ENCODE data around the gene LPAR3.

The LPAR3 gene

DNA sequence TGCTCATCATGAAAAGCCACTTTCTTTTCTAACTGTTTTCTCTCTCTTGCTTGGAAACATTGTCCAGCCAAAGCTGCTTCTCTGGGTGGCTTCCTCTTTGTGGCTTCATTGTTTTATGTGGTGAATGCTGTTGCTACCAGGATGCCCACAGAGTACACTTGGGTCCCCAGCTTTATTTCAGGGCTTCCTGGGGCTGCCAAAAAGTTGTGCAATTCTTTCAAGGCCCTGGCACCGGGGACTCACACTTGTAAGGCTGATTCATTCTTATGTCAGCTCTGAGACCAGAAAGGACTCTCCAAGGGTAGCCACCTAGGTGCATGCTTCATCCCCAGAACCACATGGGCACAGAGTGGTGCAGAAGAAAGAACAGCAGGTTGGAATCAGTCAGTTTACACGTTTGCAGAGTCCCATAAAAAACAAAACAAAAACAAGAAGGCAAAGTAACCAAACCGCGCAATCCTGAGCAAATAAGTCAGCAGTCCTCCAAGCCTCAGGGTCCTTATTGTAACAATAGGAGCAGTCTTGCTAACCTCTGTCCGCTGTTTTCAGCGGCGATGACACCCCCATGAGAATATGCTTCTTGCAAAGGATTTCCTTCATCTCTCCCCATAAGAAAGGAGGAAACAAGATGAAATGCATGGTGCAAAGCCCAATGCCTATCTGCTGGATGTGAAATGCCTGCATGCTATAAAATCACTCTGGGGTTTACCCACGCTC, 112.8 kb downstream of the LPAR3 start:
- ChIA-PET CTCF (interaction anchor here (0.8 to 1.6 kb wide), 8 partner anchors 10 to 656 kb away, joined by 3 to 10 read pairs (median 4); no protein-coding TSS in a partner anchor), POLR2A (interaction anchor here (0.7 kb wide), 1 partner anchor 635 kb away, joined by 4 read pairs; no protein-coding TSS in a partner anchor)
- DNase-seq = peak; percentile 79 to 97 (median 97)
- Histone ChIP-seq H3K9me3 (ENCODE audit: control extremely low read depth in 1 of 5, control insufficient read depth in 4 of 5, insufficient read depth in 2 of 5, low read depth in 1 of 5, low read length in 4 of 5) (no peaks in the 10 kb centered on the region), H3K36me3 (ENCODE audit: control insufficient read depth in 4 of 4, insufficient read depth in 4 of 4, low read length in 3 of 4) (no peaks in the 10 kb centered on the region), H3K27me3 (replicated peaks in 2 of 5; ENCODE audit: control insufficient read depth in 4 of 5, insufficient read depth in 5 of 5, low read length in 4 of 5) (no peaks in the 10 kb centered on the region), H3K4me3 (ENCODE audit: control insufficient read depth in 1 of 7, extremely low read depth in 1 of 7, insufficient read depth in 4 of 7, low read depth in 2 of 7, low read length in 6 of 7) (peak overlapping the region in 2 of 7 experiments; percentile 32 to 34), H3K4me1 (ENCODE audit: control extremely low read depth in 1 of 4, control insufficient read depth in 4 of 4, insufficient read depth in 4 of 4, low read length in 3 of 4) (peaks cover 5 to 34% (median 17%) of the 10 kb centered on the region in 4 experiments), H3K27ac (ENCODE audit: insufficient read depth in 1 of 2, low read depth in 1 of 2, low read length in 2 of 2, poor library complexity in 1 of 2, severe bottlenecking in 2 of 2) (peak overlapping the region in 1 of 2 experiments; percentile 50)
- WGBS (ENCODE audit: insufficient coverage) = 73% methylated on average over 8 of the region's 8 CpGs

DNA sequence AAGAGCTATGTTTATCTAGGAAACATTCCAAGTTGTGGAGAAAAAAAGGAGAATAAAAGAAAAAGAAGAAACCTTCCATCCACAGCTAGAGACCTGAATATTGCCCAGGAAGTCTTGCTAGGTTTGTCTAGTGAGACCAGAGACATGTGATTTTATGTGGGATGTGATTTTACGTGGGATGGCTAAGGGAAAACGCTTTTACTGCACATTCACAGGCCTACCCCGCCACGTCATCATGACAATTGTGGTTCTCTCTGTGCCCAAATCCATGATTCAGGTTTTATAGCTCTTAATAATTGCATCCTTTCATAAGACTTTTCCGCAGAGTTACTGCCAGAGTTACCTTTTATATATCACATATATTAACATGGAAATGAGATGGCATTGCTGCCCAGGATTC, 116.4 kb downstream of the LPAR3 start:
- no peaks in the 10 kb centered on the region for H3K27me3 ChIP-seq (replicated peaks in 2 of 5; ENCODE audit: control insufficient read depth in 4 of 5, insufficient read depth in 5 of 5, low read length in 4 of 5)
- H3K9me3 ChIP-seq (ENCODE audit: control extremely low read depth in 1 of 5, control insufficient read depth in 4 of 5, insufficient read depth in 2 of 5, low read depth in 1 of 5, low read length in 4 of 5) = no peaks in the 10 kb centered on the region
- H3K36me3 ChIP-seq (ENCODE audit: control insufficient read depth in 4 of 4, insufficient read depth in 4 of 4, low read length in 3 of 4) = no peaks in the 10 kb centered on the region
- 76% methylated on average over 5 of the region's 5 CpGs for WGBS (ENCODE audit: insufficient coverage)
- no peak overlapping the region for H3K27ac ChIP-seq (ENCODE audit: insufficient read depth in 1 of 2, low read depth in 1 of 2, low read length in 2 of 2, poor library complexity in 1 of 2, severe bottlenecking in 2 of 2)
- no peak for DNase-seq
- ChIA-PET POLR2A (no interaction called here), CTCF (interaction anchor here (0.9 to 2.1 kb wide), 7 partner anchors 8 to 168 kb away, joined by 3 to 9 read pairs (median 4); no protein-coding TSS in a partner anchor)
- H3K4me3 ChIP-seq (ENCODE audit: control insufficient read depth in 1 of 7, extremely low read depth in 1 of 7, insufficient read depth in 4 of 7, low read depth in 2 of 7, low read length in 6 of 7) = no peak overlapping the region
- H3K4me1 ChIP-seq (ENCODE audit: control extremely low read depth in 1 of 4, control insufficient read depth in 4 of 4, insufficient read depth in 4 of 4, low read length in 3 of 4) = peaks cover 5 to 26% (median 15%) of the 10 kb centered on the region in 4 experiments

DNA sequence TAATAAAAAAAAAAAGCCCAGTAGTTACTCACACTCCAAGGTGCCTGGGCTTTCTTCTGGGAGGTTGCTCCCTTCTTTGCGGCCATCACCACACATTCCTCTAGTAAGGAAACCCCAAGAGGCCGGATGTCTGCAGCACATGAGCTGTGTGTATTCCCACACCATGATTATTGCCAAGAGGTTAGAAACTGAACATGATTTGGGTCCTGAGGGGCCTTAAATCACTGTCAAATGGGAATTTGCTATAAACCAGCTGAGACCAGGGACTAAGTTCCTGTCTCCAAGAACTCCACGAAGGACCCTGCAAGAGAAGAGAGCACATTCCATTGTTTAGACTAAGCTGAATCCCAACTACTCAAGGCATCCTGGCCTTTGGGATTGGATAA, 117.5 kb downstream of the LPAR3 start:
- 100% methylated on average over 1 of the region's 3 CpGs for WGBS (ENCODE audit: insufficient coverage)
- H3K27me3 ChIP-seq (replicated peaks in 2 of 5; ENCODE audit: control insufficient read depth in 4 of 5, insufficient read depth in 5 of 5, low read length in 4 of 5) = no peaks in the 10 kb centered on the region
- no peaks in the 10 kb centered on the region for H3K36me3 ChIP-seq (ENCODE audit: control insufficient read depth in 4 of 4, insufficient read depth in 4 of 4, low read length in 3 of 4)
- ChIA-PET CTCF (interaction anchor here (0.7 to 2.1 kb wide), 6 partner anchors 16 to 635 kb away, joined by 3 to 8 read pairs (median 4); no protein-coding TSS in a partner anchor), POLR2A (no interaction called here)
- H3K27ac ChIP-seq (ENCODE audit: insufficient read depth in 1 of 2, low read depth in 1 of 2, low read length in 2 of 2, poor library complexity in 1 of 2, severe bottlenecking in 2 of 2) = no peak overlapping the region
- no peak for DNase-seq
- H3K9me3 ChIP-seq (ENCODE audit: control extremely low read depth in 1 of 5, control insufficient read depth in 4 of 5, insufficient read depth in 2 of 5, low read depth in 1 of 5, low read length in 4 of 5) = no peaks in the 10 kb centered on the region
- H3K4me3 ChIP-seq (ENCODE audit: control insufficient read depth in 1 of 7, extremely low read depth in 1 of 7, insufficient read depth in 4 of 7, low read depth in 2 of 7, low read length in 6 of 7) = no peak overlapping the region
- H3K4me1 ChIP-seq (ENCODE audit: control extremely low read depth in 1 of 4, control insufficient read depth in 4 of 4, insufficient read depth in 4 of 4, low read length in 3 of 4) = peaks cover 5 to 21% (median 13%) of the 10 kb centered on the region in 4 experiments

DNA sequence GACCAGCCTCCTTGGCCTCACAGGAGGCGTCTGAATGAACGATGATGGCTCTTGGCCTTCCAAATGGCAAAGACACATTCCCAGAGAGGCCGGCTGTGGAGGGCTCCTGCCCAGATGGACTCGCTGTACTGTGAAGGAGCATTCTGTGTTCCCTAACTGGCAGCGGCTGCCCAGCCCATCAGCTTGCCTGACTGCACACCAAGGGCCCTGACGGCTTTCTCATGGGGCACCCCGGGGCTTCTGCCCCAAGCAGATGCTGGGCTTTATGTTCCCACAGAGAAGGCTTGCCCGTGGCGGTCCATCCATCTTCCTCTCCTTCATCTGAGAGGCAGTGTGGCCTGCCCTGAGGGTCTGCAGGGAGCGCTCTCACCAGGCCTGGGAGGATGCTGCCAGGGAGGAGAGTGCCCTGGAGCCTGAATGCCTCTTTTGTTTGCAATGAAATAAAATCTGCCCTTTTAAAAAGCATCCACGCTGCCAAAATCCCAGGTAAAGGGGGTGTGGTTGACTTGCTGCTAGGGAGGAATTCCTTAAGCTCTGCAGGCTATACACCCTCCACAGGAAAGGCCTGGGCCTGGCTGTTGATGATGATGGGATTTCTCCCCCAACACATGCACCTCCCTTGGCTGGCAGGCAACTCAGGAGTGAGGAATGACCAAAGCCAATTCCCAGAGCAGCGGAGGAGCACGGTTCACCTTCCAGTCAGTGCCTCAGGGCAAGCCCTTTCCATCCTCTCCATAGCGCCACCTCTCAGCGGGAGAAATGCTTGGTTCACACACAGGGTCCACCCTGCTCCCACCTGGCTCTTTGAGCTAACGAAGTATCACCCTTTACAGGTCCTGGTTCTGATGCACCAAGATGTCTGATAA, 118.1 kb downstream of the LPAR3 start:
- no peaks in the 10 kb centered on the region for H3K9me3 ChIP-seq (ENCODE audit: control extremely low read depth in 1 of 5, control insufficient read depth in 4 of 5, insufficient read depth in 2 of 5, low read depth in 1 of 5, low read length in 4 of 5)
- no peak overlapping the region for H3K27ac ChIP-seq (ENCODE audit: insufficient read depth in 1 of 2, low read depth in 1 of 2, low read length in 2 of 2, poor library complexity in 1 of 2, severe bottlenecking in 2 of 2)
- H3K27me3 ChIP-seq (replicated peaks in 2 of 5; ENCODE audit: control insufficient read depth in 4 of 5, insufficient read depth in 5 of 5, low read length in 4 of 5) = no peaks in the 10 kb centered on the region
- no peak for DNase-seq
- no peaks in the 10 kb centered on the region for H3K36me3 ChIP-seq (ENCODE audit: control insufficient read depth in 4 of 4, insufficient read depth in 4 of 4, low read length in 3 of 4)
- ChIA-PET CTCF (interaction anchor here (0.7 to 2.1 kb wide), 5 partner anchors 15 to 634 kb away, joined by 3 to 8 read pairs (median 4); no protein-coding TSS in a partner anchor), POLR2A (no interaction called here)
- H3K4me3 ChIP-seq (ENCODE audit: control insufficient read depth in 1 of 7, extremely low read depth in 1 of 7, insufficient read depth in 4 of 7, low read depth in 2 of 7, low read length in 6 of 7) = no peak overlapping the region
- WGBS (ENCODE audit: insufficient coverage) = over 99% methylated on average over 13 of the region's 16 CpGs
- H3K4me1 ChIP-seq (ENCODE audit: control extremely low read depth in 1 of 4, control insufficient read depth in 4 of 4, insufficient read depth in 4 of 4, low read length in 3 of 4) = peaks cover 1 to 15% (median 7%) of the 10 kb centered on the region in 4 experiments

DNA sequence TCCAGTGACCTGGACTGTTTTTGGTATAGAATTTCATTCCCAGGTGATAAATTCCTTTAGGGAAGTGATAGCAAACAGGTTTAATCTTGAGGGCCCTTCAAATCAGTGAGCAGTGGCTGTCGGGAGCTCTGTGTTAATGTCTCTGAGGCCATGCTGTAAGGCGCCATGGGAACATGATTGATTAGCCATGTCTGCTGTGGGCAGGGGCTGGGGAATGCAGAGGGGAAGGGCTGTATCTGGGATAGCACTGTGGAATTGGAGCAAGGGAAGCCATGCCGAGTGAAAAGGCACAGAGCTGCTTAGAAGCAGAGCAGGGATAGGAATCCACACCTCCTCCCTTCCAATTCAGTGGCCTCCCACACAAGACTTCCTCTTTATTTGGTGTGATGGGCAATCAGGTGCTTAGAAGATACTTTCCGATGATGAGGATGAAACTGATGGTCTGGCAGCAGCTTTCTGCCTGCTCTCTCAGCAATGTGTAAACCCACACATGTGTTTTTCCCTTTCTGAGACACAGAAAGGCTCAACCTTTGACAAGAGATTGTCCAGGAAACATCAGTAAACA, 119.0 kb downstream of the LPAR3 start:
- H3K4me3 ChIP-seq (ENCODE audit: control insufficient read depth in 1 of 7, extremely low read depth in 1 of 7, insufficient read depth in 4 of 7, low read depth in 2 of 7, low read length in 6 of 7) = no peak overlapping the region
- DNase-seq = no peak
- no peaks in the 10 kb centered on the region for H3K9me3 ChIP-seq (ENCODE audit: control extremely low read depth in 1 of 5, control insufficient read depth in 4 of 5, insufficient read depth in 2 of 5, low read depth in 1 of 5, low read length in 4 of 5)
- CTCF ChIA-PET = interaction anchor here (1.8 to 5.0 kb wide), 4 partner anchors 8 to 633 kb away, joined by 4 to 37 read pairs (median 14); no protein-coding TSS in a partner anchor
- no peaks in the 10 kb centered on the region for H3K27me3 ChIP-seq (replicated peaks in 2 of 5; ENCODE audit: control insufficient read depth in 4 of 5, insufficient read depth in 5 of 5, low read length in 4 of 5)
- 98% methylated on average over 4 of the region's 4 CpGs for WGBS (ENCODE audit: insufficient coverage)
- H3K36me3 ChIP-seq (ENCODE audit: control insufficient read depth in 4 of 4, insufficient read depth in 4 of 4, low read length in 3 of 4) = no peaks in the 10 kb centered on the region
- H3K4me1 ChIP-seq (ENCODE audit: control extremely low read depth in 1 of 4, control insufficient read depth in 4 of 4, insufficient read depth in 4 of 4, low read length in 3 of 4) = peaks cover 0 to 7% (median under 1%) of the 10 kb centered on the region in 4 experiments
- POLR2A ChIA-PET = no interaction called here
- H3K27ac ChIP-seq (ENCODE audit: insufficient read depth in 1 of 2, low read depth in 1 of 2, low read length in 2 of 2, poor library complexity in 1 of 2, severe bottlenecking in 2 of 2) = no peak overlapping the region

DNA sequence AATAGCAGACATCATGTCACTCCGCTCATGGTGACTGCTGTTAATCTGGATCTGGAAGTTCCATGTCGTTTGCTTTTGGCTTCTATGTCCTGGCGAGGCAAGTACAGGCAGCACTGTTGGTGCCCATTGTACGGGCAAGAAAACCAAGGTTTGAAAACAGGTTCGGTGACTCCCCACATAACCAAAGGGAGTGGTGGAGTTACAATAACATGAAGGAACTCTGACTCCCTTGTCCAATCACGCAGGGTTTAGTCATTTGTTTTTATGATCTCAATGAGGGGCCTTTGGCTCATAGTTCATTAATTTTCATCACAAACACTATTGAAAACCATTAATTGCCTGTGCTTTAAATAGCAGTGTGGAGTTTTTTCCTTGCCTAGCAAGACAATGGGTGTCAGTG, 119.8 kb downstream of the LPAR3 start:
- ChIA-PET CTCF (interaction anchor here (1.0 to 5.0 kb wide), 10 partner anchors 9 to 846 kb away, joined by 3 to 37 read pairs (median 8); partner anchors contain the start of gene PRKACB), POLR2A (no interaction called here)
- Histone ChIP-seq H3K27ac (ENCODE audit: insufficient read depth in 1 of 2, low read depth in 1 of 2, low read length in 2 of 2, poor library complexity in 1 of 2, severe bottlenecking in 2 of 2) (no peak overlapping the region), H3K27me3 (replicated peaks in 2 of 5; ENCODE audit: control insufficient read depth in 4 of 5, insufficient read depth in 5 of 5, low read length in 4 of 5) (no peaks in the 10 kb centered on the region), H3K4me3 (ENCODE audit: control insufficient read depth in 1 of 7, extremely low read depth in 1 of 7, insufficient read depth in 4 of 7, low read depth in 2 of 7, low read length in 6 of 7) (no peak overlapping the region), H3K36me3 (ENCODE audit: control insufficient read depth in 4 of 4, insufficient read depth in 4 of 4, low read length in 3 of 4) (no peaks in the 10 kb centered on the region), H3K9me3 (ENCODE audit: control extremely low read depth in 1 of 5, control insufficient read depth in 4 of 5, insufficient read depth in 2 of 5, low read depth in 1 of 5, low read length in 4 of 5) (no peaks in the 10 kb centered on the region), H3K4me1 (ENCODE audit: control extremely low read depth in 1 of 4, control insufficient read depth in 4 of 4, insufficient read depth in 4 of 4, low read length in 3 of 4) (no peaks in the 10 kb centered on the region)
- DNase-seq = no peak
- WGBS (ENCODE audit: insufficient coverage) = 98% methylated on average over 5 of the region's 6 CpGs

All from common myeloid progenitor, CD34-positive (primary cell).